Measurements from ENCODE around the gene FTH1. TPM values are rescaled to one million over a fixed set of nuclear protein-coding genes. Genes with fewer than 3 reads are reported as not detected.

Gene FTH1
- total RNA-seq, 1 donor from 2014 or later, result 585 TPM

DNA sequence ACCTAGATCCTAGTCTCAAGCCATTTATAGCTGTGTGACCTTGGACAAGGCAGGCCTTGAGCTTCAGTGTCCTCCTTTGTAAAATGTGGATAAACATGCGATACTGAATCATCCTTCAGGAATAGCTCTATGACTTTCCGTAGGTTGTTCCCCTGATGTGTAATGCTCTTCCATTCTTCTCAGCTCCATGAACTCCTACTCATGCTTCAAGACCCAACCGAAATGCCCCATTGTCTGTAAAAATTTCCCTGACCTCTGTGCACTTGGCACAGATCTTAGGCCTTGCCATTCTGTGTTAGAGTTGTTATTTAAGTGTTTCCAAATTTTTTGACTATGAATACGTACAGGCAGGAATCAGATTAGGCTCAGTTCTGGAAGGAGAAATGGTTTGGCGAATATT is 20.5 kb downstream of the FTH1 start:
- Mint-ChIP-seq H3K27me3 (ENCODE audit: low read depth) (peaks cover 6% of the 10 kb centered on the region), H3K4me3 (ENCODE audit: low read depth) (no peak overlapping the region), H3K9me3 (no peaks in the 10 kb centered on the region), H3K27ac (no peak overlapping the region), H3K36me3 (ENCODE audit: low read depth) (no peaks in the 10 kb centered on the region), H3K4me1 (ENCODE audit: low read depth) (no peaks in the 10 kb centered on the region)
- intact Hi-C loops (cut with micrococcal nuclease), result loop anchor here (1.0 to 5.0 kb wide), 4 partner anchors 48 to 160 kb away; no protein-coding TSS in a partner anchor
- no peak for DNase-seq (ENCODE audit: low spot score)

DNA sequence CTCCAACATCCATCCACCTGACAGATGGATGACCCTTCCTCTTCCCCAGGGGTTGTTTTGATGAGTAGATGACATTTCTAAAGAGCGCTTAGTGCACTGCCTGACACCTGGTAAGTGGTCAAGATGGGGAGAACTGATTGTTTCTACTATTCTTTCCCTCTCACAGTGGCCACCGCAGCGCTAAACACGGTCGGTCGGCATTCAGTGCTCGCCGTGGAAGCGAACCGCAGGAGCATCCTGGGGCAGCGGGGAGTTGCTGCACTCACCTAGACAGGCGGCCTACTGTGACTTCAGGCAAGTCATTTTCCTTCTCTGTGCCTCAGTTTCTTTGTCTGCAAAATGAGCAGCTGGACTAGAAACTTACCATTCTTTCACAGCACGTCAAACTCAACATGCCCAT is 22.2 kb downstream of the FTH1 start:
- Mint-ChIP-seq H3K4me1 (ENCODE audit: low read depth) (no peaks in the 10 kb centered on the region), H3K36me3 (ENCODE audit: low read depth) (no peaks in the 10 kb centered on the region), H3K27me3 (ENCODE audit: low read depth) (peaks cover 6% of the 10 kb centered on the region), H3K27ac (no peak overlapping the region), H3K9me3 (no peaks in the 10 kb centered on the region), H3K4me3 (ENCODE audit: low read depth) (no peak overlapping the region)
- intact Hi-C loops (cut with micrococcal nuclease), result loop anchor here (5.0 kb wide), 1 partner anchor 162 kb away; no protein-coding TSS in a partner anchor
- DNase-seq (ENCODE audit: low spot score), result no peak

DNA sequence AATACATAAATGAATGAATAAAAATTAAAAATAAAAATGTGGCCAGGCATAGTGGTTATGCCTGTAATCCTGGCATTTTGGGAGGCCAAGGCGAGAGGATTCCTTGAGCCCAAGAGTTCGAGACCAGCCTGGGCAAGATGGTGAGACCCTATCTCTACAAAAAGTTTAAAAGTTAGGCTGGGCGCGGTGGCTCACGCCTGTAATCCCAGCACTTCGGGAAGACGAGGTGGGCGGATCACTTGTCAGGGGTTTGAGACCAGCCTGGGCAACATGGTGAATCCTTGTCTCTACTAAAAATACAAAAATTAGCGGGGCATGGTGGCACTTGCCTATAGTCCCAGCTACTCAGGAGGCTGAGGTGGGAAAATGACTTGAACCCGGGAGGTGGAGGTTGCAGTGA is 27.0 kb downstream of the FTH1 start:
- peaks cover 19% of the 10 kb centered on the region for H3K27me3 Mint-ChIP-seq (ENCODE audit: low read depth)
- DNase-seq (ENCODE audit: low spot score), result no peak
- no peak overlapping the region for H3K27ac Mint-ChIP-seq
- intact Hi-C loops (cut with micrococcal nuclease), result no loop called here
- H3K4me3 Mint-ChIP-seq (ENCODE audit: low read depth), result no peak overlapping the region
- H3K36me3 Mint-ChIP-seq (ENCODE audit: low read depth), result no peaks in the 10 kb centered on the region
- peaks cover 6% of the 10 kb centered on the region for H3K9me3 Mint-ChIP-seq
- H3K4me1 Mint-ChIP-seq (ENCODE audit: low read depth), result no peaks in the 10 kb centered on the region

DNA sequence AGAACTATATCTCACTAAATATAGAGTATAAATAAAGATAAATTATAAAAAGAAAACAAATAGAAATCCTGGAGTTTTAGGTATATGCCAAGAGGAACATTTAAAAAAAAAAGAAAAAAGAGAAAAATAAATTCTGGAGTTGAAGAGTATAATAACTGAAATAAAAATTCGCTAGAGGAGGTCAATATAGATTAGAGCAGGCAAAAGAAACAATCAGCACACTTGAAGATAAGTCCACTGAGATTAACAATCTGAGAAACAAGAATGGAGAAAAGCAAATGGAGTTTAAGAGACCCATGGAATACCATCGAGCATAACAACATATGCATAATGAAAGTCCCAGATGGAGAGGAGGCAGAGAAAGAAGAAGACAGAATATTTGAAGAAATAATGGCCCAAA is 31.6 kb downstream of the FTH1 start:
- no peaks in the 10 kb centered on the region for H3K36me3 Mint-ChIP-seq (ENCODE audit: low read depth)
- H3K9me3 Mint-ChIP-seq, result peaks cover 11% of the 10 kb centered on the region
- peaks cover 25% of the 10 kb centered on the region for H3K27me3 Mint-ChIP-seq (ENCODE audit: low read depth)
- no peak overlapping the region for H3K27ac Mint-ChIP-seq
- H3K4me3 Mint-ChIP-seq (ENCODE audit: low read depth), result no peak overlapping the region
- intact Hi-C loops (cut with micrococcal nuclease), result no loop called here
- no peaks in the 10 kb centered on the region for H3K4me1 Mint-ChIP-seq (ENCODE audit: low read depth)
- DNase-seq (ENCODE audit: low spot score), result no peak

DNA sequence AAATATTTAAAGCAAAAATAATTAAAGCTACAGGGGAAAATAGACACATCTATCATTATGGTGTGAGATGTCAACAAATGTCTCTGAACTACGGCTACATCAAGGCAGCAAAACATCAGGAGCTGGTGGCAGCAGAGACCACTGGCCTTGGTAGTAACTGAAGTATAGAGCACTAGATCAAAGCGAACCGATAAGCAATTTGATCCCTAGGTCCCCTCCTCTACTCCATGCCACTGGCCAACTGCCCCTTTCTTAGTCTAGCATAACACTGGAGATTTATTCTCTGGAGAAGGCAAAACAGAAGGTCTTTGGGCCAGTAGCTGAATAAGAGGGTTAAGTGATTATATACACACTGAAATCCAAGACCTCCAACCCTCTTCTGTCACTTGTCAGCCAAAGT is 36.5 kb downstream of the FTH1 start:
- H3K27me3 Mint-ChIP-seq (ENCODE audit: low read depth), result peaks cover 18% of the 10 kb centered on the region
- peaks cover 9% of the 10 kb centered on the region for H3K9me3 Mint-ChIP-seq
- H3K4me3 Mint-ChIP-seq (ENCODE audit: low read depth), result no peak overlapping the region
- no peaks in the 10 kb centered on the region for H3K4me1 Mint-ChIP-seq (ENCODE audit: low read depth)
- H3K27ac Mint-ChIP-seq, result no peak overlapping the region
- intact Hi-C loops (cut with micrococcal nuclease), result no loop called here
- no peak for DNase-seq (ENCODE audit: low spot score)
- H3K36me3 Mint-ChIP-seq (ENCODE audit: low read depth), result no peaks in the 10 kb centered on the region

DNA sequence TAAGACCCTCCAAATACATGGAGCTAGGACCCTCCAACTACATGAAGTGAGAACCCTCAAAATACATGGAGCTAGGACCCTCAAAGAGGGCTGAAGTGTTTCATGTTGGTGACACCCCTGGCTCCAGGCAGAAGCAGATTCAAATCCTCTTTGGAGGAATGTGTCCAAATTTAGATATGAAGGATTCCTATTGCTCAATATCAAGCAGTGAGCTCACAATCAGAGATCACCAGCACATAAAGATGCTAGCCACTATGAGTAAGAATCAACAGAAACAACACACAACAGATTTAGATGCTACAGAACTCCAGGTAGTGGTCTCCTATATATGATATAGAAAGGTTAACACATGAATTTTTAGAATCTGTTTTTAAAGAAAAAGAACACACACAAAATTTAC is 38.8 kb downstream of the FTH1 start:
- Mint-ChIP-seq H3K4me1 (ENCODE audit: low read depth) (no peaks in the 10 kb centered on the region), H3K36me3 (ENCODE audit: low read depth) (no peaks in the 10 kb centered on the region), H3K27me3 (ENCODE audit: low read depth) (peaks cover 16% of the 10 kb centered on the region), H3K4me3 (ENCODE audit: low read depth) (no peak overlapping the region), H3K27ac (no peak overlapping the region), H3K9me3 (peaks cover 6% of the 10 kb centered on the region)
- DNase-seq (ENCODE audit: low spot score), result no peak
- intact Hi-C loops (cut with micrococcal nuclease), result no loop called here

DNA sequence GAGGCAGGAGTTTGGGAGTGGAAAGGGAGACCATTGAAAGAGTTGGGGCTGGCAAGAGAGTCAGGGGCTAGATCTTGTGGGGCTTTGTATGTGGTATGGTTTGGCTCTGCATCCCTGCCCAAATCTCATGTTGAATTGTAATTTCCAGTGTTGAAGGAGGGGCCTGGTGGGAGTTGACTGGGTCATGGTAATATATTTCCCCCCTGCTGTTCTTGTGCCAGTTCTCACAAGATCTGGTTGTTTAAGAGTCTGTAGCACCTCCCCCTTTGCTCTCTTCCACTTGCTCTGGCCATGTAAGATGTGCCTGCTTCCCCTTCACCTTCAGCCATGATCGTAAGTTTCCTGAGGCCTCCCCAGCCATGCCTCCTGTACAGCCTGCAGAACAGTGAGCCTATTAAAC is 39.9 kb downstream of the FTH1 start:
- Mint-ChIP-seq H3K27me3 (ENCODE audit: low read depth) (peaks cover 12% of the 10 kb centered on the region), H3K4me1 (ENCODE audit: low read depth) (no peaks in the 10 kb centered on the region), H3K36me3 (ENCODE audit: low read depth) (no peaks in the 10 kb centered on the region), H3K9me3 (no peaks in the 10 kb centered on the region), H3K27ac (no peak overlapping the region), H3K4me3 (ENCODE audit: low read depth) (no peak overlapping the region)
- DNase-seq (ENCODE audit: low spot score), result no peak
- intact Hi-C loops (cut with micrococcal nuclease), result no loop called here

DNA sequence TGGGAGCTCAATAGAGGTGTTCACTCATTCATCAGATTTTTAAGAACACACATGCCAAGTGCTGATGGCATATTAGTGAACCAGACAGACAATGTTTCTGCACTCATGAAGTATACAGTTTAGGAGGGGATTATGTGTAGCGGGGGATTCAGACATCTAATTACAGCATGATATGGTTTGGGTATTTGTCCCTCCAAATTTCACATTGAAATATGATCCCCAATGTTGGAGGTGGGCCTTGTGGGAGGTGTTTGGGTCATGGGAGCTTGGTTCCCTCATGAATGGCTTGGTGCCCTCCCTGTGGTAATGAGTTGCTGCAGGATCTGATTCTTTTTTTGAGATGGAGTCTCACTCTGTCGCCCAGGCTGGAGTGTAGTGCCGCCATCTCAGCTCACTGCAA is 41.2 kb downstream of the FTH1 start:
- no peak for DNase-seq (ENCODE audit: low spot score)
- intact Hi-C loops (cut with micrococcal nuclease), result no loop called here
- Mint-ChIP-seq H3K4me1 (ENCODE audit: low read depth) (no peaks in the 10 kb centered on the region), H3K27ac (no peak overlapping the region), H3K4me3 (ENCODE audit: low read depth) (no peak overlapping the region), H3K9me3 (no peaks in the 10 kb centered on the region), H3K36me3 (ENCODE audit: low read depth) (no peaks in the 10 kb centered on the region), H3K27me3 (ENCODE audit: low read depth) (peaks cover 12% of the 10 kb centered on the region)

GRCh38 chr11:61925736-61926135 is 41.7 kb downstream of the FTH1 start:
- Mint-ChIP-seq H3K27ac (no peak overlapping the region), H3K9me3 (no peaks in the 10 kb centered on the region), H3K27me3 (ENCODE audit: low read depth) (peaks cover 11% of the 10 kb centered on the region), H3K36me3 (ENCODE audit: low read depth) (no peaks in the 10 kb centered on the region), H3K4me3 (ENCODE audit: low read depth) (no peak overlapping the region), H3K4me1 (ENCODE audit: low read depth) (no peaks in the 10 kb centered on the region)
- intact Hi-C loops (cut with micrococcal nuclease), result no loop called here
- no peak for DNase-seq (ENCODE audit: low spot score)

DNA sequence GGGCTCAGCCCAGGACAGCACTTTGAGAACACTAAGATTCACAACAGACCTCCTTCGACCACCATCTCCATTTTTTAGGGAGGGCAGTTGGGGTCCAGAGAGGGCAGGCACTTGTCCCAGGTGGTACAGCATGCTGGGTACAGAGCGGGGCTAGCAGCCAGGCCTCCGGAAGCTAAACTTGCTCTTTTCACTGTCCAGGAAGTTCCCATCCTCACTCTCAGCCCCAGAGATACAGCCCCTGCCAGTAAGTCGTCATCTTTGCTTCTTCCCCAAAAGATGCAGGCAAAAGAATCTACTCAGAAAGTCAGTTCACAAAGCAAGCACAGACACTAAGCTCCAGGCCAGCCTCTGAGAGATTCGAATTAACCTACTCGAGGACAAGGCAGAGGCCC is 43.4 kb downstream of the FTH1 start:
- no peaks in the 10 kb centered on the region for H3K9me3 Mint-ChIP-seq
- intact Hi-C loops (cut with micrococcal nuclease), result no loop called here

DNA sequence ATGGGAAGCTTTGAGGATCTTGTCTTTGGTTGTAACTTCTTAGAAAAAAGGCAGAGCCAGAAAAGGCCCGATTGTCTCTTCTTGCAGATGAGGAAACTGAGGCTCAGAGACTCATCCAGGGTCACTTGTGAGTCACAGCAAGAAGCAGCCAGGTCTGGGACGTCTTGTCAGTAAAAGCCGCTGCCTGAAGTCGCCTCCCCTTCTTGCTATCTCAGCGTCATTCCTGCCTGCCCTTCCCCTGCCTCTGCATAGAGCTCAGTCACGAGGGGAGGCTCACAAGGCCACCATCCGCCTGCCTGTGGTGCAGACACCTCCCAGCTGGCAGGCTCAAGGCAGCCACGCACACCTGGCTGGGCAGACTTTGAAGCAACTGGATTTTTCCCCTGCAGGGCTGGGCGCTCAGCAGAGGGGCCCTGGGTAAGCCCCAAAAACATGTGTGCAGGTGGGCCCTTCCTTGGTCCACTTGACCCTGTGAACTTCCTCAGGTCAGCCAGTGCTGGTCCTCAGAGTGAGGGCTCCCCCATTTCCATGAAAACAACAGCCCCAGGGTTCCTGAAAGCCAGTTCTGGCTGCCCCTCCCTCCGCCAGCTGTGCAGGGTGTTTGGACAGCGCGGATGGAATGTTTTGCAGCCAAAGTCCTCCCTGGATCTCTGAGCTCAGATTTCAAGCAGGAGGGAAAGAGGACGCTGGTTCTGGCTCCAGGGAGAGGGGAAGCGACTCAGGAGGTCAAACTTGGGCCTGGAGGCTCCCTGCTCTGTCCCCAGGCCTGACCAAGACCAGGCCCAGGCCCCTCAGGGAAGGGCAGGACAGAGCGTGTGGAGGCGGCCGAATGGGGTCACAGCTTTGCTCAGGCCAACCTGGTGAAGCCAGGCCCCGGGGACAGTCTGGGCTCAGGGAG is 44.0 kb downstream of the FTH1 start:
- Mint-ChIP-seq H3K36me3 (ENCODE audit: low read depth) (no peaks in the 10 kb centered on the region), H3K27ac (no peak overlapping the region), H3K9me3 (no peaks in the 10 kb centered on the region), H3K4me1 (ENCODE audit: low read depth) (no peaks in the 10 kb centered on the region), H3K4me3 (ENCODE audit: low read depth) (no peak overlapping the region), H3K27me3 (ENCODE audit: low read depth) (peaks cover 28% of the 10 kb centered on the region)
- no peak for DNase-seq (ENCODE audit: low spot score)
- intact Hi-C loops (cut with micrococcal nuclease), result no loop called here

More for the DNA sequence above, 43.4 kb downstream of the FTH1 start:
- DNase-seq (ENCODE audit: low spot score), result no peak
- no peaks in the 10 kb centered on the region for H3K36me3 Mint-ChIP-seq (ENCODE audit: low read depth)
- H3K27me3 Mint-ChIP-seq (ENCODE audit: low read depth), result peaks cover 22% of the 10 kb centered on the region
- H3K4me3 Mint-ChIP-seq (ENCODE audit: low read depth), result no peak overlapping the region
- no peaks in the 10 kb centered on the region for H3K4me1 Mint-ChIP-seq (ENCODE audit: low read depth)
- H3K27ac Mint-ChIP-seq, result no peak overlapping the region

GRCh38 chr11:61922539-61922938 is 44.9 kb downstream of the FTH1 start:
- no peak for DNase-seq (ENCODE audit: low spot score)
- Mint-ChIP-seq H3K4me1 (ENCODE audit: low read depth) (peaks cover 7% of the 10 kb centered on the region), H3K4me3 (ENCODE audit: low read depth) (no peak overlapping the region), H3K36me3 (ENCODE audit: low read depth) (no peaks in the 10 kb centered on the region), H3K27me3 (ENCODE audit: low read depth) (peaks cover 37% of the 10 kb centered on the region), H3K27ac (no peak overlapping the region), H3K9me3 (no peaks in the 10 kb centered on the region)
- intact Hi-C loops (cut with micrococcal nuclease), result no loop called here

DNA sequence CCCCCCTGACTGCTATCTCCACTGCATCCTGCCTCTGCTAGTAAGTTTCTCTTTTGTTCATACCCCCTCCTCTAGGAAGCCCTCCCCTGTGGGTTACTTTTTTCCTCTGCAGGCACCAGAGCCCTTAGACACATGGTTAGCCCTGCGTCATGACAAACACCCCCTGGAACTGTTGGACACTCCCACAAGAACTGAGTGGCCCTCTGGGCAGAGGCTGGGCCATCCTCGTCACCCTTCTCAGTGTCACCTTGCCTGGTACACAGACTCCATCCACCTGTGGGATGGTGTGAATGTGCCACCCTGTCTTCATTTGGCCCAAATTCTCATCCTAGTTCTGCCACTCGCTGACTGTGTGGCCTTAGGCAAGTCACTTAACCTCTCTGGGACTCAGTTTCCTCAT is 46.0 kb downstream of the FTH1 start:
- intact Hi-C loops (cut with micrococcal nuclease), result no loop called here
- no peak for DNase-seq (ENCODE audit: low spot score)
- H3K27ac Mint-ChIP-seq, result no peak overlapping the region

More for the DNA sequence above, 46.0 kb downstream of the FTH1 start:
- Mint-ChIP-seq H3K4me1 (ENCODE audit: low read depth) (peaks cover 7% of the 10 kb centered on the region), H3K9me3 (no peaks in the 10 kb centered on the region), H3K27me3 (ENCODE audit: low read depth) (peaks cover 38% of the 10 kb centered on the region), H3K4me3 (ENCODE audit: low read depth) (no peak overlapping the region), H3K36me3 (ENCODE audit: low read depth) (no peaks in the 10 kb centered on the region)

Measured in activated T-helper 2 cell treated with anti-CD3 and anti-CD28 coated beads, Interferon-gamma antibody, Interleukin-2, Interleukin-4, amounts not matched to agents 10 μg/mL and 5 μg/mL and 100 μg/mL, durations not matched to agents 14 hours and 24 hours and 36 hours (primary cell).